Astrocyte (in vitro differentiated cells and primary cell): Measurements from ENCODE around the gene ACRV1. TPM values are rescaled to one million over a fixed set of nuclear protein-coding genes. Genes with fewer than 3 reads are reported as not detected.

Experiments
- DNase-seq: peaks from one replicate; pipeline ENCODE4 v3.0.0-alpha.2; 2010; ENCODE audit warnings: low read depth
- FAIRE-seq: peaks from 2 replicates; lab custom pipeline; 2011; peaks lifted over from hg19 to GRCh38; lab: Jason Lieb, UNC
- H2AFZ ChIP-seq: 2 replicates; pipeline ENCODE4 v1.6.0; 2012; ENCODE audit warnings: low read depth, low read length, inconsistent platforms
- H3K27ac ChIP-seq: 2 replicates; pipeline ENCODE4 v1.5.1; 2011; ENCODE audit warnings: low read depth, low read length, inconsistent platforms
- H3K27me3 ChIP-seq: 2 replicates; pipeline ENCODE4 v1.6.0; 2011; ENCODE audit warnings: low read length, inconsistent platforms; ENCODE audit not compliant: insufficient read depth
- H3K36me3 ChIP-seq: 2 replicates; pipeline ENCODE4 v1.5.1; 2011; ENCODE audit warnings: low read length, inconsistent platforms; ENCODE audit not compliant: insufficient read depth
- H3K4me1 ChIP-seq: 2 replicates; pipeline ENCODE4 v1.5.1; 2011; ENCODE audit warnings: low read length, inconsistent platforms; ENCODE audit not compliant: insufficient read depth
- H3K4me2 ChIP-seq: 2 replicates; pipeline ENCODE4 v1.6.0; 2012; ENCODE audit warnings: low read length, inconsistent platforms
- H3K4me3 ChIP-seq: 2 replicates; pipeline ENCODE4 v1.5.1; 2011; ENCODE audit warnings: low read depth, mild to moderate bottlenecking, low read length, inconsistent platforms; ENCODE audit not compliant: insufficient read depth
- H3K79me2 ChIP-seq: 2 replicates; pipeline ENCODE4 v1.6.0; 2012; ENCODE audit warnings: mild to moderate bottlenecking, low read length, inconsistent platforms; ENCODE audit not compliant: insufficient read depth
- H3K9ac ChIP-seq: 2 replicates; pipeline ENCODE4 v1.6.0; 2012; ENCODE audit warnings: mild to moderate bottlenecking, low read length, inconsistent platforms
- H3K9me3 ChIP-seq: 2 replicates; pipeline ENCODE4 v1.5.1; 2012; ENCODE audit warnings: low read depth, mild to moderate bottlenecking, low read length, inconsistent platforms; ENCODE audit not compliant: insufficient read depth
- H4K20me1 ChIP-seq: 2 replicates; pipeline ENCODE4 v1.6.0; 2012; ENCODE audit warnings: low read length, inconsistent platforms; ENCODE audit not compliant: insufficient read depth
- H3K27ac Mint-ChIP-seq: one replicate; pipeline ENCODE4 v1.8.0; 2021; ENCODE audit warnings: mild to moderate bottlenecking, mixed read lengths; ENCODE audit not compliant: unreplicated experiment
- H3K27me3 Mint-ChIP-seq: one replicate; pipeline ENCODE4 v1.8.0; 2021; ENCODE audit warnings: low read depth, mixed read lengths; ENCODE audit not compliant: unreplicated experiment
- H3K36me3 Mint-ChIP-seq: one replicate; pipeline ENCODE4 v1.8.0; 2021; ENCODE audit warnings: low read depth, mixed read lengths; ENCODE audit not compliant: unreplicated experiment
- H3K4me1 Mint-ChIP-seq: one replicate; pipeline ENCODE4 v1.8.0; 2021; ENCODE audit warnings: low read depth, mixed read lengths; ENCODE audit not compliant: unreplicated experiment
- H3K4me3 Mint-ChIP-seq: one replicate; pipeline ENCODE4 v1.8.0; 2021; ENCODE audit warnings: mild to moderate bottlenecking, moderate library complexity, mixed read lengths; ENCODE audit not compliant: unreplicated experiment
- H3K9me3 Mint-ChIP-seq: one replicate; pipeline ENCODE4 v1.8.0; 2021; ENCODE audit warnings: mild to moderate bottlenecking, mixed read lengths; ENCODE audit not compliant: unreplicated experiment
- EZH2 ChIP-seq: IDR thresholded peaks from 2 replicates; pipeline ENCODE4 v1.6.1; 2012; ENCODE audit warnings: mild to moderate bottlenecking, low read length, inconsistent platforms; ENCODE audit not compliant: insufficient read depth
- total RNA-seq: library from RNA; stranded (reverse); gene quantifications from 2 replicates; pipeline ENCODE4 v1.2.1, GENCODE V29; 2021
- TF ChIP-seq, protein P1 (sequence below): IDR thresholded peaks from 2 replicates; pipeline ENCODE4 v1.5.1; 2011; ENCODE audit warnings: low read depth, mild to moderate bottlenecking, inconsistent platforms, low read length, moderate library complexity; ENCODE audit not compliant: insufficient read depth

The ACRV1 gene
- total RNA-seq, 1 donor from 2014 or later = not detected

DNA sequence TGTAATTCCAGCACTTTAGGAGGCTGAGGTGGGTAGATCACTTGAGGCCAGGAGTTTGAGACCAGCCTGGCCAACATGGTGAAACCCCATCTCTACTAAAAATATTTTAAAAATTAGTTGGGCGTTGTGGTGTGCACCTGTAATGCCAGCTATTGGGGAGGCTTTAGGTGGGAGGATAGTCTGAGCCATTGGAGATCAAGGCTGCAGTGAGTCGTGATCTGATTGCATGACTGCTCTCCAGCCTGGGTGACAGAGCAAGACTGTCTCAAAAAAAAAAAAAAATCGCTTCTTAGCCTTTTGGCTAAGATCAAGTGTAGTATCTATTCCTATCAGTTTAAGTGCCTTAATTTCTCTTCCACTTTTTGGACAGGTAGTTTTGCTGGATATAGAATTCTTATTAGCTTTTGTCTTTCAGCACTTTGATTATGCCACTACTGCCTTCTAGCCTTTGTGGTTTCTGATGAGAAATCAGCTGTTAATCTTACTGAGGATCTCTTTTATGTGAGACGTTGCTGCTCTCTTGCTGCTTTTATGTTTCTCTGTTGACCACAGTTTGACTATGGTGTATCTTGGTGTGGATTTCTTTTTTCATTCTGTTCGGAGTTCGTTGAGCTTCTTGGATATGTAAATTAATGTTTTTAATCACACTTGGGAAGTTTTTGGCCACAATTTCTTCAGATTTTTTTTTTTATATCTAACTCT is 31.0 kb downstream of the ACRV1 start:
- H3K4me1 Mint-ChIP-seq = no peaks in the 10 kb centered on the region
- H3K36me3 Mint-ChIP-seq = peaks cover 3% of the 10 kb centered on the region
- H3K27me3 ChIP-seq = no peaks in the 10 kb centered on the region

DNA sequence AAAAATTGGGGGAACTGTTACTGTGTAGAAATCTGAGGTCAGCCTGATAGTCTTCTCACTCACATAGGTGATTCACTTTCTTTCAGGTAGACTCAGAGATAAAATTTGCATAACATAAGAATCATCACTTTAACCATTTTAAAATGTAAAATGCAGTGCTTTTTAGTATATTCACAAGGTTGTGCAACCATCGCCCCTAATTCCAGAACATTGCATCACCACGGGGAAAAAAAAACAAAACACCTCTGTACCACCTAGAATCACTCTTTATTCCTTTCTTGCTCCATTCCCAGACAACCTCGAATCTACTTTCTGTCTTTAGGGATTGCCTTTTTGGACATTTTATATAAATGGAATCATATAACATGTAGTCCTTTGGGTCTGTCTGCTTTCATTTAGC is 34.8 kb downstream of the ACRV1 start:
- no peaks in the 10 kb centered on the region for H3K9me3 ChIP-seq
- no peak overlapping the region for H3K27ac ChIP-seq
- Mint-ChIP-seq H3K27me3 (no peaks in the 10 kb centered on the region), H3K27ac (no peak overlapping the region), H3K4me1 (no peaks in the 10 kb centered on the region), H3K36me3 (no peaks in the 10 kb centered on the region), H3K9me3 (no peaks in the 10 kb centered on the region), H3K4me3 (no peak overlapping the region)
- H3K27me3 ChIP-seq = no peaks in the 10 kb centered on the region
- peaks cover 44% of the 10 kb centered on the region for H3K36me3 ChIP-seq
- peaks cover 4% of the 10 kb centered on the region for H4K20me1 ChIP-seq
- H3K9ac ChIP-seq = no peak overlapping the region
- DNase-seq = no peak
- no peak for TF ChIP-seq EZH2
- TF ChIP-seq, protein P1, sequence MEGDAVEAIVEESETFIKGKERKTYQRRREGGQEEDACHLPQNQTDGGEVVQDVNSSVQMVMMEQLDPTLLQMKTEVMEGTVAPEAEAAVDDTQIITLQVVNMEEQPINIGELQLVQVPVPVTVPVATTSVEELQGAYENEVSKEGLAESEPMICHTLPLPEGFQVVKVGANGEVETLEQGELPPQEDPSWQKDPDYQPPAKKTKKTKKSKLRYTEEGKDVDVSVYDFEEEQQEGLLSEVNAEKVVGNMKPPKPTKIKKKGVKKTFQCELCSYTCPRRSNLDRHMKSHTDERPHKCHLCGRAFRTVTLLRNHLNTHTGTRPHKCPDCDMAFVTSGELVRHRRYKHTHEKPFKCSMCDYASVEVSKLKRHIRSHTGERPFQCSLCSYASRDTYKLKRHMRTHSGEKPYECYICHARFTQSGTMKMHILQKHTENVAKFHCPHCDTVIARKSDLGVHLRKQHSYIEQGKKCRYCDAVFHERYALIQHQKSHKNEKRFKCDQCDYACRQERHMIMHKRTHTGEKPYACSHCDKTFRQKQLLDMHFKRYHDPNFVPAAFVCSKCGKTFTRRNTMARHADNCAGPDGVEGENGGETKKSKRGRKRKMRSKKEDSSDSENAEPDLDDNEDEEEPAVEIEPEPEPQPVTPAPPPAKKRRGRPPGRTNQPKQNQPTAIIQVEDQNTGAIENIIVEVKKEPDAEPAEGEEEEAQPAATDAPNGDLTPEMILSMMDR = no peak
- H3K79me2 ChIP-seq = peaks cover 20% of the 10 kb centered on the region
- H2AFZ ChIP-seq = no peak overlapping the region
- H3K4me2 ChIP-seq = no peak overlapping the region
- peak; percentile 20 for FAIRE-seq
- H3K4me1 ChIP-seq = no peaks in the 10 kb centered on the region
- no peak overlapping the region for H3K4me3 ChIP-seq

More for the DNA sequence above, 31.0 kb downstream of the ACRV1 start:
- DNase-seq (no peak), FAIRE-seq (no peak)
- peaks cover 35% of the 10 kb centered on the region for H3K79me2 ChIP-seq
- Mint-ChIP-seq H3K9me3 (no peaks in the 10 kb centered on the region), H3K4me3 (no peak overlapping the region), H3K27ac (no peak overlapping the region), H3K27me3 (no peaks in the 10 kb centered on the region)
- H3K4me1 ChIP-seq = no peaks in the 10 kb centered on the region
- no peak overlapping the region for H3K4me3 ChIP-seq
- H4K20me1 ChIP-seq = peaks cover 16% of the 10 kb centered on the region
- H2AFZ ChIP-seq = no peak overlapping the region
- H3K9me3 ChIP-seq = no peaks in the 10 kb centered on the region
- no peak overlapping the region for H3K4me2 ChIP-seq
- H3K36me3 ChIP-seq = peaks cover 44% of the 10 kb centered on the region
- no peak overlapping the region for H3K27ac ChIP-seq
- no peak for TF ChIP-seq EZH2
- TF ChIP-seq, protein P1 = no peak
- no peak overlapping the region for H3K9ac ChIP-seq

GRCh38 chr11:125638315-125638714 is 42.3 kb downstream of the ACRV1 start:
- Histone ChIP-seq H3K9ac (no peak overlapping the region), H3K4me2 (no peak overlapping the region), H3K4me3 (no peak overlapping the region), H3K36me3 (peaks cover 44% of the 10 kb centered on the region), H3K27ac (no peak overlapping the region), H3K9me3 (no peaks in the 10 kb centered on the region), H3K27me3 (no peaks in the 10 kb centered on the region), H3K4me1 (no peaks in the 10 kb centered on the region), H3K79me2 (peaks cover 3% of the 10 kb centered on the region), H2AFZ (no peak overlapping the region), H4K20me1 (peaks cover 6% of the 10 kb centered on the region)
- FAIRE-seq (no peak), DNase-seq (no peak)
- Mint-ChIP-seq H3K4me3 (no peak overlapping the region), H3K27ac (no peak overlapping the region), H3K9me3 (no peaks in the 10 kb centered on the region), H3K4me1 (no peaks in the 10 kb centered on the region), H3K27me3 (no peaks in the 10 kb centered on the region), H3K36me3 (peaks cover 2% of the 10 kb centered on the region)
- TF ChIP-seq, protein P1 = no peak
- TF ChIP-seq EZH2 = no peak
